ENCODE data around the gene FGF11.
"Not testable (repeated sequence)": the region's sequence is repeated elsewhere in the genome, so short reads cannot be mapped to it uniquely, and the experiment has no call there.

Gene FGF11

DNA sequence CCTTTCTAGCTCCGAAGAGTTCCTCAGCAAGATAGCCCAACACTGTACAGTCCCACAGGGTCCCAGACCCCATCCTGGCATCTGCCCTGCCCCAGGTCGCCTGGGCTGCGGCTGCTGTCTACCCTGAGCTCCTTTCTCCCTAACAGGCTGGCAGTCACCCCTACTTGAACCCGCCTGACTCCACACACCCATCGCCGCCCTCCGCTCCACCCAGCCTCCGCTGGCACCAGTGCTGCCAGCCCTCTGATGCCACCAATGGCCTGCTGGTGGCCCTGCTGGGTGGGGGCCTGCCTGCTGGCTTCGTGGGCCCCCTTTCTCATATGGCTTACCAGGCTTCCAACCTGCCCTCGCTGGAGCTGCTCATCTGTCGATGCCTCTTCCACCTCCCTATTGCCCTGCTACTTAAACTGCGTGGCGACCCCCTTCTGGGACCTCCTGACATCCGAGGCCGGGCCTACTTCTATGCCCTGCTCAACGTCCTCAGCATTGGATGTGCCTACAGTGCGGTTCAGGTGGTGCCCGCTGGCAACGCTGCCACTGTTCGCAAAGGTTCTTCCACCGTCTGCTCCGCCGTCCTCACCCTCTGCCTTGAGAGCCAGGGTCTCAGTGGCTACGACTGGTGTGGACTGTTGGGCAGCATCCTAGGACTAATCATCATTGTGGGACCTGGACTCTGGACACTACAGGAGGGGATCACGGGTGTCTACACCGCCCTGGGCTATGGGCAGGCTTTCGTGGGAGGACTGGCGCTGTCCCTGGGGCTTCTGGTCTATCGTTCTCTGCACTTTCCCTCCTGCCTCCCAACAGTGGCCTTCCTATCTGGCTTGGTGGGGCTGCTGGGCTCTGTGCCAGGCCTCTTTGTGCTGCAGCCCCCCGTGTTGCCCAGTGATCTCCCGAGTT is 42.8 kb downstream of the FGF11 start:
- not testable (repeated sequence) for DNase-seq

DNA sequence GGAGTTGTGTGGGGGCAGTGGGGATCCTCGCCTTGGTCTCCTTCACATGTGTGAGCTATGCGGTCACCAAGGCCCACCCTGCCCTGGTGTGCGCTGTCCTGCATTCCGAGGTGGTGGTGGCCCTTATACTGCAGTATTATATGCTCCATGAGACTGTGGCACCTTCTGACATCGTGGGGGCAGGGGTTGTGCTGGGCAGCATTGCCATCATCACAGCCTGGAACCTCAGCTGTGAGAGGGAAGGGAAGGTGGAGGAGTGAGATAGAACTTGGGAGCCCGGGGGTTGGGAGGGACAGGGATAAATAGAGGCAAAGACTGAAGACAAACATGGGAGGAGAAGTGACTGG is 43.4 kb downstream of the FGF11 start:
- not testable (repeated sequence) for DNase-seq

DNA sequence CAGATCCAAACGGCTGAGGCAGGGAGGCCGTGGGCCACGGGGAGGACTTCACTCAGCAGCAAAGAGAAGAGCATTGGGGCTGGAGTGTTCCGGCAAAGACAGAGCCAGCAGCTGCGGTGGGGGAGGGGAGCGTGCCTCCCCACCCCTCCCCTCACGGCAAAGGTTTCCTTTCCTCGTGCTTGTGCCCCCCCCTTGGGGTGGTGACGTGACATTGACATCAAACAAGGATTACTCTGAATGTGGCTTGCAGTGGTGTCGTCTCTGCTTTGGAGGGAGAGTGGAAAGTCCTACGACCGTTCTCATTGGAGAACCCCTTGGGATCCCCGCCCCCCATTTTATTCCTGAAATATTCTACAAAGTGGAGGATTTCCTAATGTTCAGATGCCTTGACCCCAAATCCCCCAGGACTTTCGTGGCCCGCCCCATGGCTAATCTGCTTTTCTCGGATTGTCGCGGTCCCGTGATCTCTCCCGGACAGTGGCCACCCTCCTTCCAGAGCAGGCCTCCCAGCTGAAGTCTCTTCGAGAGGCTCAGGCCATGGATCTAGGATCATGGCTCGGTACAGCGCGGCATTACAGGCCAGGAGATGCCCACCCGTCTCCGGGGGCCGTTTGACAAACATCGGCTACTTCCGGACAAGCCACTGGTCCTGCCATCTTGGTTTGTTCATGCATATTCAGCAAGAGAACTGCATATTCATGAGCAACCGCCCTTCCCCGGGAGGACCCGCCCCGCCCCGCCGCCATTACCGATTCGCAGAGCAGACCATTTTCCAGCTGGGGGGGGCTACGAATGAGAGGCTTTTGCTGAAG is 44.1 kb downstream of the FGF11 start:
- DNase-seq, result peak; percentile 98

- peak; percentile 98 for DNase-seq
Measured at GRCh38 chr17:7484067-7484918, 45.0 kb downstream of the FGF11 start, which contains the start of gene POLR2A. Gene POLR2A, plus strand, starts transcription at chr17:7484366.

GRCh38 chr17:7484919-7485377 is 45.6 kb downstream of the FGF11 start:
- no peak for DNase-seq

GRCh38 chr17:7486181-7486580 is 46.9 kb downstream of the FGF11 start:
- DNase-seq, result no peak

GRCh38 chr17:7490144-7490543 is 50.8 kb downstream of the FGF11 start:
- DNase-seq, result no peak

DNA sequence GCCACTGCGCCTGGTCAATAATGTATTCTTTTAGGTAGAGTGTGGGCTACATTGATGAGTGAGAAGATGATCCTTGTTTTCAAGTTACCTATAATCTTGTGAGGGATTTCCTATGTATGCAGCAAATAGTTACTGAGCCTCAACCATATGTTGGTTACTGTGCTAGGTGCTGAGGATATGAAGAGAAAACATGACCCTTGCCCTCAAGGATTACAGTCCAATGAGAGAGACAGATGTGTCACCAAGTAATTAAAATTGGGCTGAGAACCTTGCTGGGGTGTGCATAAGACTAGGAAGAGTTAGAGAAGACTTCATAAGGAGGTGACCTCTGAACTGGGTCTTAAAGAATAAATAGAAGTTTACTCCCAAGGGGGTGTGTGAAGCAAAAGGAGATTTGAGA is 52.3 kb downstream of the FGF11 start:
- no peak for DNase-seq

DNA sequence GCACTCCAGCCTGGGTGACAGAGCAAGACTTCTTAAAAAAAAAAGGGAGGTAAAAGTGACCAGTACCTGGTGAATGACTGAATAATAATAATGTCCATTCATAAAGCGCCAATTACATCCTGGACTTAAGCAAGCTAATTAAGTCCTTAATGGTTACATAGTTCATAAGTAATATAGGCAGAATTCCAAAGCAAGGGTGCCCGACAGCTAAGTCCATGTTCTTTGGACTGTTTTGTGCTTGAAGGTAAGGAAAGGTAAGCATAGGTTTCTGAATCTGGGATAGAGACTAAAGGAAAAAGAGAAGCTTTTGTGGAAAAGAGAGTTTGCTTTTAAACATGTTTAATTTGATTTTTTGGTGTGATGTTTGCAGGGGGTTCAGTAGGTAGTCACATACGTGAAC is 54.6 kb downstream of the FGF11 start:
- DNase-seq, result no peak
